ENCODE measurements around the gene ARHGEF11. TPM values are rescaled to one million over a fixed set of nuclear protein-coding genes. Genes with fewer than 3 reads are reported as not detected.

Gene ARHGEF11
- total and polyA plus RNA-seq, 2 donors (not counting 1 experiment from before 2014, with no cell fraction given), result 1.0 to 4.6 TPM

DNA sequence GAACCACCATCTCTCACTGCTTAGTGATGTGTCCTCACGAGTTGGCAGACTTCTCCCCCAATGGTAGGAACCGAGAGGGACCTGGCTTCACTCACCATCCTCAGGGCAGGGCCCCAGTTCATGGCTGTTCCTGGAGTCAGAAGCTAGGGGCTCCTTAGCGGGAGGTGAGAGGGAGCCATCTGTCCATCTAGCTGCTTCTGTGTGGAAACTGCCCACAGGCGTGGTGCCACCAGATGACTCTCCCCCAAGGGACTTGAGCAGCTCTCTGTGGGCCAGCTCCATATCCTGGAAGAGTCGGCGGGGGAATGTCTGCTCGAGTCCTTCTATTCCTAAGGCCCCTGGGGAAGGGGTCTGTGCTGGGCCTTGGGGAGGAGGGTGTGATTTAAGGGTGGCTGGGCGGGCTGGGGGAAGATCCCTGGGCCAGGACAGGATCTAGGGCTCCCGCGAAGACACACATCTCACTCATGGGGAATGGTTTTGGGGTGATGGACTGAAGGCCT is 108.8 kb downstream of the ARHGEF11 start:
- peaks cover 0 to 10% (median 0%) of the 10 kb centered on the region in 4 experiments for H3K27me3 ChIP-seq (replicated peaks in 1 of 4; ENCODE audit: control extremely low read depth in 1 of 4, control insufficient read depth in 3 of 4, insufficient read depth in 4 of 4, low read length in 3 of 4)
- no peak overlapping the region for H3K9ac ChIP-seq (ENCODE audit: low read length)
- ChIA-PET CTCF (no interaction called here), POLR2A (no interaction called here)
- H3K4me1 ChIP-seq (ENCODE audit: control insufficient read depth in 2 of 2, insufficient read depth in 2 of 2, low read length in 2 of 2), result no peaks in the 10 kb centered on the region
- 79% methylated on average over 7 of the region's 10 CpGs for WGBS (ENCODE audit: insufficient coverage)
- no peaks in the 10 kb centered on the region for H3K9me3 Mint-ChIP-seq (ENCODE audit: insufficient read depth)
- no peak overlapping the region for H3K4me2 ChIP-seq (replicated peaks; ENCODE audit: low read depth, low read length, poor library complexity, severe bottlenecking)
- no peaks in the 10 kb centered on the region for H3K79me2 ChIP-seq (ENCODE audit: control insufficient read depth, insufficient read depth, low read length)
- H3K4me3 ChIP-seq (ENCODE audit: control extremely low read depth in 1 of 5, extremely low read depth in 1 of 5, insufficient read depth in 1 of 5, low read depth in 2 of 5, low read length in 4 of 5), result no peak overlapping the region
- H3K27ac ChIP-seq (ENCODE audit: low read length in 2 of 2), result no peak overlapping the region
- no peak overlapping the region for H3K27ac Mint-ChIP-seq
- H3K4me1 Mint-ChIP-seq, result no peaks in the 10 kb centered on the region
- H4K20me1 ChIP-seq (ENCODE audit: control insufficient read depth, insufficient read depth, low read length, poor library complexity, severe bottlenecking), result no peaks in the 10 kb centered on the region
- intact Hi-C loops (cut with micrococcal nuclease), result no loop called here
- no peaks in the 10 kb centered on the region for H3K9me3 ChIP-seq (ENCODE audit: control extremely low read depth in 1 of 3, control insufficient read depth in 2 of 3, insufficient read depth in 1 of 3, low read length in 2 of 3)
- DNase-seq (no peak), ATAC-seq (ENCODE audit: low read depth) (no peak)
- TF ChIP-seq, protein P1, sequence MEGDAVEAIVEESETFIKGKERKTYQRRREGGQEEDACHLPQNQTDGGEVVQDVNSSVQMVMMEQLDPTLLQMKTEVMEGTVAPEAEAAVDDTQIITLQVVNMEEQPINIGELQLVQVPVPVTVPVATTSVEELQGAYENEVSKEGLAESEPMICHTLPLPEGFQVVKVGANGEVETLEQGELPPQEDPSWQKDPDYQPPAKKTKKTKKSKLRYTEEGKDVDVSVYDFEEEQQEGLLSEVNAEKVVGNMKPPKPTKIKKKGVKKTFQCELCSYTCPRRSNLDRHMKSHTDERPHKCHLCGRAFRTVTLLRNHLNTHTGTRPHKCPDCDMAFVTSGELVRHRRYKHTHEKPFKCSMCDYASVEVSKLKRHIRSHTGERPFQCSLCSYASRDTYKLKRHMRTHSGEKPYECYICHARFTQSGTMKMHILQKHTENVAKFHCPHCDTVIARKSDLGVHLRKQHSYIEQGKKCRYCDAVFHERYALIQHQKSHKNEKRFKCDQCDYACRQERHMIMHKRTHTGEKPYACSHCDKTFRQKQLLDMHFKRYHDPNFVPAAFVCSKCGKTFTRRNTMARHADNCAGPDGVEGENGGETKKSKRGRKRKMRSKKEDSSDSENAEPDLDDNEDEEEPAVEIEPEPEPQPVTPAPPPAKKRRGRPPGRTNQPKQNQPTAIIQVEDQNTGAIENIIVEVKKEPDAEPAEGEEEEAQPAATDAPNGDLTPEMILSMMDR (IDR thresholded peaks at IDR 0.05), result no peak
- no peak for TF ChIP-seq EZH2 (IDR thresholded peaks at IDR 0.05; ENCODE audit: borderline replicate concordance, insufficient read depth, low read depth, low read length, poor library complexity, severe bottlenecking)
- no peaks in the 10 kb centered on the region for H3K36me3 ChIP-seq (replicated peaks in 1 of 2; ENCODE audit: control extremely low read depth in 1 of 2, control insufficient read depth in 1 of 2, extremely low read depth in 1 of 2, insufficient read depth in 2 of 2, low read length in 1 of 2)
- H2AFZ ChIP-seq (ENCODE audit: insufficient read depth, low read depth, low read length, poor library complexity, severe bottlenecking), result no peak overlapping the region
- H3K4me3 Mint-ChIP-seq, result no peak overlapping the region
- H3K27me3 Mint-ChIP-seq, result peaks cover 27% of the 10 kb centered on the region

DNA sequence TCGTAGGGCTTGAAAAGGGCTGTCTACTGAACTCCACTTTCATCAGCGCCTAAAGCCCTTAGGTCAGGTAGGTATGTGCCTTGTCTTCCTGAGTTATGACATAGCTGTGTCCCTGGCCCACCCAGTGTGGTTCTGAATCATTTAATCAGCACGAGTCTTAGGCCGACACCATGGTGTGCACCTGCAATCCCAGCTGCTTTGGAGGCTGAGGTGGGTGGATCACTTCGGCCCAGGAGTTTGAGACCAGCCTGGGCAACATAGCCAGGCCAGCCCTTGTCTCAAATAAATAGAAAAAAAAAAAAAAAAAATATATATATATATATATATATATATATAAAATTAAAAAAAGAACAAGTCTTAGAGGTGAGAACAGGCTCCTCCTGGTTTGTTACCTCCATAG is 109.4 kb downstream of the ARHGEF11 start:
- H3K27me3 Mint-ChIP-seq, result peaks cover 33% of the 10 kb centered on the region
- no peaks in the 10 kb centered on the region for H3K36me3 ChIP-seq (replicated peaks in 1 of 2; ENCODE audit: control extremely low read depth in 1 of 2, control insufficient read depth in 1 of 2, extremely low read depth in 1 of 2, insufficient read depth in 2 of 2, low read length in 1 of 2)
- ChIA-PET POLR2A (no interaction called here), CTCF (no interaction called here)
- TF ChIP-seq EZH2 (IDR thresholded peaks at IDR 0.05; ENCODE audit: borderline replicate concordance, insufficient read depth, low read depth, low read length, poor library complexity, severe bottlenecking), result no peak
- TF ChIP-seq, protein P1 (IDR thresholded peaks at IDR 0.05), result no peak
- H3K79me2 ChIP-seq (ENCODE audit: control insufficient read depth, insufficient read depth, low read length), result no peaks in the 10 kb centered on the region
- no peak overlapping the region for H3K27ac Mint-ChIP-seq
- H2AFZ ChIP-seq (ENCODE audit: insufficient read depth, low read depth, low read length, poor library complexity, severe bottlenecking), result no peak overlapping the region
- H4K20me1 ChIP-seq (ENCODE audit: control insufficient read depth, insufficient read depth, low read length, poor library complexity, severe bottlenecking), result no peaks in the 10 kb centered on the region
- H3K4me1 Mint-ChIP-seq, result no peaks in the 10 kb centered on the region
- H3K27me3 ChIP-seq (replicated peaks in 1 of 4; ENCODE audit: control extremely low read depth in 1 of 4, control insufficient read depth in 3 of 4, insufficient read depth in 4 of 4, low read length in 3 of 4), result peaks cover 0 to 10% (median 0%) of the 10 kb centered on the region in 4 experiments
- no peak overlapping the region for H3K9ac ChIP-seq (ENCODE audit: low read length)
- H3K4me3 ChIP-seq (ENCODE audit: control extremely low read depth in 1 of 5, extremely low read depth in 1 of 5, insufficient read depth in 1 of 5, low read depth in 2 of 5, low read length in 4 of 5), result no peak overlapping the region
- ATAC-seq (ENCODE audit: low read depth) (no peak), DNase-seq (no peak)
- intact Hi-C loops (cut with micrococcal nuclease), result no loop called here
- H3K9me3 ChIP-seq (ENCODE audit: control extremely low read depth in 1 of 3, control insufficient read depth in 2 of 3, insufficient read depth in 1 of 3, low read length in 2 of 3), result no peaks in the 10 kb centered on the region
- H3K4me1 ChIP-seq (ENCODE audit: control insufficient read depth in 2 of 2, insufficient read depth in 2 of 2, low read length in 2 of 2), result no peaks in the 10 kb centered on the region
- H3K4me2 ChIP-seq (replicated peaks; ENCODE audit: low read depth, low read length, poor library complexity, severe bottlenecking), result no peak overlapping the region
- WGBS (ENCODE audit: insufficient coverage), result 85% methylated on average over 3 of the region's 5 CpGs
- no peak overlapping the region for H3K4me3 Mint-ChIP-seq
- no peaks in the 10 kb centered on the region for H3K9me3 Mint-ChIP-seq (ENCODE audit: insufficient read depth)
- H3K27ac ChIP-seq (ENCODE audit: low read length in 2 of 2), result no peak overlapping the region

Data from B cell (primary cell).